Body of pancreas (tissue), 4 donors: ENCODE measurements around the gene LRRC30. TPM values are rescaled to one million over a fixed set of nuclear protein-coding genes. Genes with fewer than 3 reads are reported as not detected.

Source experiments
- ATAC-seq: fragments of 150-250 bp; one replicate; pipeline ENCODE4 v1.9.1; 2016
- DNase-seq, 4 donors: peaks; one replicate each; pipeline ENCODE4 v3.0.0-alpha.2; 2019
- H3K27ac ChIP-seq, 4 donors: fragments of 200-600 bp; sonication (generic); 1 replicate in 3 of 4; 2 replicates in 1 of 4; pipeline versions ENCODE4 v1.5.1 to v1.6.1; 2016 to 2019; ENCODE audit warnings: mild to moderate bottlenecking in 1 of 4, mixed read lengths in 1 of 4, moderate library complexity in 1 of 4
- H3K27me3 ChIP-seq, 2 donors: fragments of 200-600 bp; sonication (generic); one replicate each; pipeline ENCODE4 v1.6.0; 2016; ENCODE audit warnings: mild to moderate bottlenecking in 1 of 2
- H3K36me3 ChIP-seq, 2 donors: fragments of 200-600 bp; sonication (generic); replicated peaks in 1 of 2; 2 replicates each; pipeline ENCODE4 v1.5.1; 2016; ENCODE audit warnings: low read depth in 2 of 2; ENCODE audit not compliant: insufficient read depth in 1 of 2
- H3K4me1 ChIP-seq: fragments of 200-600 bp; sonication (generic); one replicate; pipeline ENCODE4 v1.6.0; 2016
- H3K4me3 ChIP-seq, 2 donors: fragments of 200-600 bp; sonication (generic); 1 replicate in 1 of 2; 2 replicates in 1 of 2; pipeline ENCODE4 v1.5.1; 2016 to 2019
- H3K9me3 ChIP-seq, 3 donors: fragments of 200-600 bp; sonication (generic); 1 replicate in 2 of 3; 2 replicates in 1 of 3; pipeline ENCODE4 v1.5.1; 2016
- CTCF ChIP-seq, 7 experiments: fragments of 450-650 bp in 4 of 7; fragments of 200-600 bp in 3 of 7; sonication (generic) in 3 of 7; IDR thresholded peaks; one replicate each; pipeline ENCODE4 v1.5.1; 2016 to 2019; ENCODE audit warnings: antibody characterized with exemption in 7 of 7
- POLR2A ChIP-seq, 3 donors: fragments of 450-650 bp; IDR thresholded peaks; one replicate each; pipeline ENCODE4 v1.6.1; 2016; ENCODE audit warnings: antibody characterized with exemption in 3 of 3, mild to moderate bottlenecking in 2 of 3
- WGBS, 2 donors: methylation state at CpG; one replicate each; pipeline ENCODE4 v1.1.5; 2017; 5-methylcytosine and 5-hydroxymethylcytosine counted together
- intact Hi-C: fragments of 100-400 bp; cut with DNase I; formaldehyde crosslinking; loops from one replicate; pipeline ENCODE4 v1.15.1; 2023
- total RNA-seq, 2 donors: library from RNA; depleted of rRNA; stranded (reverse); fragments of >200 nt; gene quantifications; one replicate each; pipeline ENCODE4 v1.1.0, GENCODE V29; 2016

The LRRC30 gene
- total RNA-seq, 2 donors from 2014 or later: not detected

- intact Hi-C loops: no loop called here
- 79 to 86% methylated on average over 8 of the region's 8 CpGs for WGBS, 2 donors
These were observed 24.2 kb downstream of the LRRC30 start for GRCh38 chr18:7255054-7255453.

GRCh38 chr18:7255643-7256042 lies 24.8 kb downstream of the LRRC30 start:
- Histone ChIP-seq H3K36me3 (no peaks in the 10 kb centered on the region), H3K4me3 (no peak overlapping the region), H3K4me1 (peaks cover 5% of the 10 kb centered on the region), H3K9me3 (no peaks in the 10 kb centered on the region), H3K27me3 (no peaks in the 10 kb centered on the region), H3K27ac (no peak overlapping the region)
- DNase-seq: no peak
- intact Hi-C loops: no loop called here
- WGBS, 2 donors: 85 to 91% methylated on average over 5 of the region's 5 CpGs
- TF ChIP-seq POLR2A (IDR thresholded peaks at IDR 0.05): no peak
- no peak for TF ChIP-seq CTCF (IDR thresholded peaks at IDR 0.05)
- ATAC-seq: no peak

More at GRCh38 chr18:7255054-7255453, 24.2 kb downstream of the LRRC30 start:
- Histone ChIP-seq H3K27me3 (no peaks in the 10 kb centered on the region), H3K27ac (no peak overlapping the region), H3K4me3 (no peak overlapping the region), H3K9me3 (no peaks in the 10 kb centered on the region), H3K4me1 (peaks cover 5% of the 10 kb centered on the region), H3K36me3 (no peaks in the 10 kb centered on the region)
- no peak for DNase-seq
- no peak for TF ChIP-seq POLR2A (IDR thresholded peaks at IDR 0.05)
- TF ChIP-seq CTCF (IDR thresholded peaks at IDR 0.05): no peak
- ATAC-seq: no peak

GRCh38 chr18:7256618-7257425 lies 25.9 kb downstream of the LRRC30 start:
- 30 to 38% methylated on average over 10 of the region's 10 CpGs for WGBS, 2 donors
- Histone ChIP-seq H3K27me3 (no peaks in the 10 kb centered on the region), H3K4me1 (peaks cover 5% of the 10 kb centered on the region), H3K36me3 (no peaks in the 10 kb centered on the region), H3K27ac (no peak overlapping the region), H3K9me3 (no peaks in the 10 kb centered on the region), H3K4me3 (no peak overlapping the region)
- intact Hi-C loops: no loop called here
- ATAC-seq (no peak), DNase-seq (no peak)
- no peak for TF ChIP-seq POLR2A (IDR thresholded peaks at IDR 0.05)
- TF ChIP-seq CTCF (IDR thresholded peaks at IDR 0.05): no peak

GRCh38 chr18:7257426-7257740 lies 26.5 kb downstream of the LRRC30 start:
- DNase-seq (no peak), ATAC-seq (no peak)
- Histone ChIP-seq H3K27me3 (no peaks in the 10 kb centered on the region), H3K4me3 (no peak overlapping the region), H3K9me3 (no peaks in the 10 kb centered on the region), H3K36me3 (no peaks in the 10 kb centered on the region), H3K27ac (no peak overlapping the region), H3K4me1 (peaks cover 5% of the 10 kb centered on the region)
- TF ChIP-seq CTCF (IDR thresholded peaks at IDR 0.05) (no peak), POLR2A (IDR thresholded peaks at IDR 0.05) (no peak)
- intact Hi-C loops: no loop called here
- WGBS, 2 donors: 52 to 53% methylated on average over 3 of the region's 3 CpGs

- H3K9me3 ChIP-seq: no peaks in the 10 kb centered on the region
- TF ChIP-seq POLR2A (IDR thresholded peaks at IDR 0.05) (no peak), CTCF (IDR thresholded peaks at IDR 0.05) (no peak)
- no peaks in the 10 kb centered on the region for H3K36me3 ChIP-seq
- DNase-seq (no peak), ATAC-seq (no peak)
- WGBS, 2 donors: 37 to 42% methylated on average over 6 of the region's 6 CpGs
- intact Hi-C loops: no loop called here
- H3K27me3 ChIP-seq: no peaks in the 10 kb centered on the region
- H3K4me1 ChIP-seq: peaks cover 5% of the 10 kb centered on the region
- no peak overlapping the region for H3K27ac ChIP-seq
- H3K4me3 ChIP-seq: no peak overlapping the region
These were observed 28.6 kb downstream of the LRRC30 start for GRCh38 chr18:7259475-7259874.
